Esophagus muscularis mucosa (tissue), 4 donors: ENCODE data around the gene DNM3. TPM values are rescaled to one million over a fixed set of nuclear protein-coding genes. Genes with fewer than 3 reads are reported as not detected.
"Not testable (repeated sequence)": the region's sequence is repeated elsewhere in the genome, so short reads cannot be mapped to it uniquely, and the experiment has no call there.

ENCODE experiments used
- DNase-seq: peaks from one replicate; pipeline ENCODE4 v3.0.0-alpha.2; 2017; ENCODE audit errors: extremely low spot score
- H3K27ac ChIP-seq, 4 donors: fragments of 200-600 bp; sonication (generic); replicated peaks in 1 of 4; 1 replicate in 3 of 4; 2 replicates in 1 of 4; pipeline ENCODE4 v1.5.1; 2016 to 2019; ENCODE audit warnings: mild to moderate bottlenecking in 1 of 4
- H3K27me3 ChIP-seq, 4 donors: fragments of 200-600 bp; sonication (generic); one replicate each; pipeline versions ENCODE4 v1.5.1 to v1.6.0; 2016 to 2019
- H3K36me3 ChIP-seq, 4 donors: fragments of 200-600 bp; sonication (generic); one replicate each; pipeline ENCODE4 v1.5.1; 2016 to 2019
- H3K4me1 ChIP-seq, 4 donors: fragments of 200-600 bp; sonication (generic); one replicate each; pipeline ENCODE4 v1.5.1; 2016 to 2019
- H3K4me3 ChIP-seq, 4 donors: fragments of 200-600 bp; sonication (generic); 1 replicate in 2 of 4; 2 replicates in 2 of 4; pipeline ENCODE4 v1.5.1; 2016 to 2019; ENCODE audit warnings: mild to moderate bottlenecking in 4 of 4, moderate library complexity in 1 of 4
- H3K9me3 ChIP-seq, 4 donors: fragments of 200-600 bp; sonication (generic); 1 replicate in 3 of 4; 2 replicates in 1 of 4; pipeline ENCODE4 v1.5.1; 2016 to 2019
- EP300 ChIP-seq: sonication (generic); formaldehyde crosslinking; IDR thresholded peaks from one replicate; pipeline ENCODE4 v1.6.1; 2017; ENCODE audit warnings: antibody characterized with exemption
- POLR2A ChIP-seq: fragments of 450-650 bp; IDR thresholded peaks from one replicate; pipeline ENCODE4 v1.6.1; 2017; ENCODE audit warnings: antibody characterized with exemption, moderate library complexity, mild to moderate bottlenecking, low read depth
- POLR2AphosphoS5 ChIP-seq, 2 donors: sonication (generic); formaldehyde crosslinking; IDR thresholded peaks; one replicate each; pipeline ENCODE4 v1.6.1; 2017; ENCODE audit warnings: antibody characterized with exemption in 2 of 2
- WGBS: methylation state at CpG from one replicate; pipeline ENCODE4 v1.1.5; 2018; 5-methylcytosine and 5-hydroxymethylcytosine counted together
- intact Hi-C: fragments of 100-400 bp; cut with DNase I; formaldehyde crosslinking; loops from one replicate; pipeline ENCODE4 v1.15.1; 2023
- total RNA-seq, 4 donors: library from RNA; depleted of rRNA; stranded (reverse); fragments of >200 nt; gene quantifications; one replicate each; pipeline versions ENCODE4 v1.1.0 to v1.2.1, GENCODE V29; 2016
- TF ChIP-seq, protein P1 (sequence below), 3 experiments: fragments of 200-600 bp in 2 of 3; fragments of 450-650 bp in 1 of 3; sonication (generic) in 2 of 3; IDR thresholded peaks; one replicate each; pipeline ENCODE4 v1.5.1; 2017 to 2019; ENCODE audit warnings: antibody characterized with exemption in 3 of 3, mild to moderate bottlenecking in 2 of 3, moderate library complexity in 1 of 3

Gene DNM3
- total RNA-seq, 4 donors from 2014 or later = 3.3 to 6.4 (median 3.9) TPM

DNA sequence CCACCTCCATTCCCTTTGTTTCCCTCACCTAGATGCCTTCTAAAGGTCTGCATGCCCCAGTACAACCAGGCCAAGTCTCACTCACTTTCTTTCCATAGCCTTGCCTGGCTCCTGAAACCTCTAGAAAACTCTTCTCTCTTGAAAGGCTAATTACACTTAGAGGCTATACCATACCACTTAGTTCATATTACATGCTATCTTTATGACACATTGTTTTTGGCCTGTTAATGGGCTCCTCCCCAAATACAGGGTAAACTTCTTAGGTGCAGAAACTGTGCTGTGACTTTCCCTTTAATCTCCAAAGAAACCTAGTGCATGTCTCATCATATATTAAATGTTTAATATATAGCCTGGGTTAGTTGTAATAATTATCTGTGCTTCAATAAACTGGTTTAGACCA lies 522.6 kb downstream of the DNM3 start:
- Histone ChIP-seq H3K36me3 (no peaks in the 10 kb centered on the region), H3K27ac (no peak overlapping the region), H3K9me3 (peaks cover 0 to 6% (median 0%) of the 10 kb centered on the region in 4 donors), H3K4me1 (peaks cover 15 to 24% (median 22%) of the 10 kb centered on the region in 4 donors), H3K4me3 (no peak overlapping the region), H3K27me3 (no peaks in the 10 kb centered on the region)
- TF ChIP-seq EP300 = no peak
- DNase-seq = no peak
- intact Hi-C loops = loop anchor here (5.0 kb wide), 1 partner anchor 33 kb away; no protein-coding TSS in a partner anchor

DNA sequence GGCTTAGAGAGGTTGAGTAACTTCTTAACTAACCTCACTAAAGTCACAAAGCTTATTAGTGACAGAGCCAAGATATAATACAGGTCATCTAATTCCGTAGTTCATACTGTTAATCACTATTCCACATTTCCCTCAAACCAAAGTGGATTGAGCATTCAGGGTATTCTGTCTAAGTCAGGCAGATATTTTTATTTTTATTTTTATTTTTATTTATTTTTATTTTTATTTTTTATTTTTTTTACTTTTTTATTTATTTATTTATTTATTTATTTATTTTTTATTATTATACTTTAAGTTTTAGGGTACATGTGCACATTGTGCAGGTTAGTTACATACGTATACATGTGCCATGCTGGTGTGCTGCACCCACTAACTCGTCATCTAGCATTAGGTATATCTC lies 530.3 kb downstream of the DNM3 start:
- 90% methylated on average over 3 of the region's 3 CpGs for WGBS
- H3K27ac ChIP-seq, H3K36me3 ChIP-seq, DNase-seq, H3K9me3 ChIP-seq, intact Hi-C loops, H3K4me1 ChIP-seq, H3K27me3 ChIP-seq, H3K4me3 ChIP-seq: not testable (repeated sequence)

DNA sequence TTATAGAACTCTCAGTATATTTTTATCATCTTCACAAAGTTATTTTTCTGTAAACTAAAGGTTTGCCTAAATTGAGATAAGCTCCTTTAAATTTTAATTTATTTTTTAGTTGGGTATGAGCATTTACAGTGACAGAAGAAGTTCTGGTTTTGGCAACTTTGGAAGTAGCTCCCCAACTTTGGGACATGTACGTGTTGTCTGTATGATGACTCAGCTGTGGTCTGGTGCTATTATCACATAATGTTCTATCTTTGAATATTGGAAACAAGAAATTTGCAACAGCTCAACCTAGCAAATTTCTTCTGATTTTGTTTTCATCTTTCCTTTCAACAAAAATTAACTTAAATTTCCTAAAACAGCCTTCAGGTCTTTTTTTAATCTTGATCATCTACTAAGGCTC lies 532.6 kb downstream of the DNM3 start:
- H3K4me3 ChIP-seq = no peak overlapping the region
- H3K27me3 ChIP-seq = no peaks in the 10 kb centered on the region
- no peaks in the 10 kb centered on the region for H3K4me1 ChIP-seq
- 69% methylated on average over 1 of the region's 1 CpG for WGBS
- intact Hi-C loops = no loop called here
- H3K27ac ChIP-seq = no peak overlapping the region
- no peaks in the 10 kb centered on the region for H3K9me3 ChIP-seq
- no peak for TF ChIP-seq POLR2AphosphoS5 (IDR thresholded peaks at IDR 0.05)
- no peak for TF ChIP-seq POLR2A
- no peak for DNase-seq
- H3K36me3 ChIP-seq = no peaks in the 10 kb centered on the region

DNA sequence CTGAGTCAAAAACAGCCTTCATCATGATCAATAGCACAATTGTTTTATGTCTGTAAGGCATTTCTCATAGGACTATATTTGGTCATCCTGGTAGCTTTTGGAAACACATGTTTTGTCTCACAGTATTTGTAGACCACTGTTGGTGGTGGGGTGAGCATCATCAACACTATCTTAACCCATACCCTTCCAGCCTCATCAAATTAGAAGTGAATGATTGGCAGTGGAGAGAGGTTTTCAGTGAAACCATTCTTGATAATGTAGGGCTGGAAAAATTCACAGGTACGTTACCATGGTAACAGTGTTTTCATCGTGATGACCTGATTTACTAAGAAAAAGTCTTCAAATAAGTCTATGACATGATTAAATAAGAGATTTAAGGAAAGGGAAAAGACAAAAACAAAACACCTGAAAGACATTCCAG lies 533.9 kb downstream of the DNM3 start:
- WGBS = 88% methylated on average over 2 of the region's 2 CpGs
- intact Hi-C loops = no loop called here

DNA sequence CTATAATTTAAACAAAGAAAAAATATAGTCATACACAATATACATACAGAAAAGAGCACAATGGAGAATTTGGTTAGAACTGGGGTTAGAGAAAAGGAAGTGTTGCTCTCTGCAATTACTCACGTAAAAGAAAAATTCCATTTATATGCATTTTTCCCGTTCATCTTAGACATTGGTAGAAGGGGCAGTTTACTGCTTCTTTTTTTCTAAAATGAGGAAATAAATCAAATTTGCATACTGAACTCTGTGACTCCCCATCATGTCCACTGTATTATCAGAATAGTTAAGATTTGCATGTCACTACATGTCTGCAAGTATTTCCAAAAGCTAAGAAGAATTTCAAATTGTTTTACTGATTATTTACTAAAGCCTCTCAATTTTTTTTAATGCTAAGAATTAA lies 535.1 kb downstream of the DNM3 start:
- Histone ChIP-seq H3K4me1 (no peaks in the 10 kb centered on the region), H3K36me3 (no peaks in the 10 kb centered on the region), H3K4me3 (no peak overlapping the region), H3K27ac (no peak overlapping the region), H3K9me3 (no peaks in the 10 kb centered on the region), H3K27me3 (no peaks in the 10 kb centered on the region)
- intact Hi-C loops = no loop called here
- TF ChIP-seq POLR2A (no peak), POLR2AphosphoS5 (IDR thresholded peaks at IDR 0.05) (no peak), EP300 (no peak)
- TF ChIP-seq, protein P1, sequence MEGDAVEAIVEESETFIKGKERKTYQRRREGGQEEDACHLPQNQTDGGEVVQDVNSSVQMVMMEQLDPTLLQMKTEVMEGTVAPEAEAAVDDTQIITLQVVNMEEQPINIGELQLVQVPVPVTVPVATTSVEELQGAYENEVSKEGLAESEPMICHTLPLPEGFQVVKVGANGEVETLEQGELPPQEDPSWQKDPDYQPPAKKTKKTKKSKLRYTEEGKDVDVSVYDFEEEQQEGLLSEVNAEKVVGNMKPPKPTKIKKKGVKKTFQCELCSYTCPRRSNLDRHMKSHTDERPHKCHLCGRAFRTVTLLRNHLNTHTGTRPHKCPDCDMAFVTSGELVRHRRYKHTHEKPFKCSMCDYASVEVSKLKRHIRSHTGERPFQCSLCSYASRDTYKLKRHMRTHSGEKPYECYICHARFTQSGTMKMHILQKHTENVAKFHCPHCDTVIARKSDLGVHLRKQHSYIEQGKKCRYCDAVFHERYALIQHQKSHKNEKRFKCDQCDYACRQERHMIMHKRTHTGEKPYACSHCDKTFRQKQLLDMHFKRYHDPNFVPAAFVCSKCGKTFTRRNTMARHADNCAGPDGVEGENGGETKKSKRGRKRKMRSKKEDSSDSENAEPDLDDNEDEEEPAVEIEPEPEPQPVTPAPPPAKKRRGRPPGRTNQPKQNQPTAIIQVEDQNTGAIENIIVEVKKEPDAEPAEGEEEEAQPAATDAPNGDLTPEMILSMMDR (IDR thresholded peaks at IDR 0.05) = no peak
- DNase-seq = no peak
- WGBS = 69% methylated on average over 2 of the region's 2 CpGs

More for the DNA sequence above, 533.9 kb downstream of the DNM3 start:
- H3K4me1 ChIP-seq = no peaks in the 10 kb centered on the region
- no peak for DNase-seq
- no peak overlapping the region for H3K27ac ChIP-seq
- no peaks in the 10 kb centered on the region for H3K9me3 ChIP-seq
- no peaks in the 10 kb centered on the region for H3K27me3 ChIP-seq
- TF ChIP-seq, protein P1 (IDR thresholded peaks at IDR 0.05) = no peak
- TF ChIP-seq POLR2AphosphoS5 (IDR thresholded peaks at IDR 0.05) (no peak), EP300 (no peak), POLR2A (no peak)
- no peaks in the 10 kb centered on the region for H3K36me3 ChIP-seq
- no peak overlapping the region for H3K4me3 ChIP-seq

- no peak overlapping the region for H3K27ac ChIP-seq
- H3K4me1 ChIP-seq = peaks cover 0 to 6% (median 4%) of the 10 kb centered on the region in 4 donors
- no peak for TF ChIP-seq POLR2AphosphoS5 (IDR thresholded peaks at IDR 0.05)
- TF ChIP-seq POLR2A = no peak
- TF ChIP-seq, protein P1 (IDR thresholded peaks at IDR 0.05) = no peak
- no peak for TF ChIP-seq EP300
- H3K36me3 ChIP-seq = no peaks in the 10 kb centered on the region
- H3K27me3 ChIP-seq = no peaks in the 10 kb centered on the region
- no peak for DNase-seq
- no peaks in the 10 kb centered on the region for H3K9me3 ChIP-seq
- no peak overlapping the region for H3K4me3 ChIP-seq
- intact Hi-C loops = no loop called here
These were observed 536.3 kb downstream of the DNM3 start for GRCh38 chr1:172377565-172377964.
